GM12872 (cell line): Measurements from ENCODE around the gene VPS13A.

Source experiments
- CTCF ChIP-seq: IDR thresholded peaks from 3 replicates; pipeline ENCODE4 v1.5.1; 2011; ENCODE audit warnings: low read depth, mild to moderate bottlenecking, low read length, moderate library complexity; ENCODE audit not compliant: insufficient read depth

Gene VPS13A

GRCh38 chr9:77224746-77225312, 47.5 kb downstream of the VPS13A start:
- no peak for TF ChIP-seq CTCF

GRCh38 chr9:77236693-77237092, 59.4 kb downstream of the VPS13A start:
- no peak for TF ChIP-seq CTCF

GRCh38 chr9:77237896-77238295, 60.6 kb downstream of the VPS13A start:
- no peak for TF ChIP-seq CTCF

- no peak for TF ChIP-seq CTCF
Observed at GRCh38 chr9:77251050-77251449, 73.7 kb downstream of the VPS13A start.

- no peak for TF ChIP-seq CTCF
Observed at GRCh38 chr9:77257275-77257674, 79.9 kb downstream of the VPS13A start.

GRCh38 chr9:77261605-77262004, 84.3 kb downstream of the VPS13A start:
- no peak for TF ChIP-seq CTCF

GRCh38 chr9:77271023-77271690, 93.8 kb downstream of the VPS13A start:
- no peak for TF ChIP-seq CTCF
